GM04504 (cell line): Measurements from ENCODE around the gene FFAR2.
A peak's percentile ranks its signal among the peaks of the same experiment; 100 is the strongest.
"Not testable (repeated sequence)": the region's sequence is repeated elsewhere in the genome, so short reads cannot be mapped to it uniquely, and the experiment has no call there.

ENCODE experiments used
- DNase-seq: peaks from one replicate; pipeline ENCODE4 v3.0.0-alpha.2; 2012; ENCODE audit warnings: low read depth

FFAR2 gene

DNA sequence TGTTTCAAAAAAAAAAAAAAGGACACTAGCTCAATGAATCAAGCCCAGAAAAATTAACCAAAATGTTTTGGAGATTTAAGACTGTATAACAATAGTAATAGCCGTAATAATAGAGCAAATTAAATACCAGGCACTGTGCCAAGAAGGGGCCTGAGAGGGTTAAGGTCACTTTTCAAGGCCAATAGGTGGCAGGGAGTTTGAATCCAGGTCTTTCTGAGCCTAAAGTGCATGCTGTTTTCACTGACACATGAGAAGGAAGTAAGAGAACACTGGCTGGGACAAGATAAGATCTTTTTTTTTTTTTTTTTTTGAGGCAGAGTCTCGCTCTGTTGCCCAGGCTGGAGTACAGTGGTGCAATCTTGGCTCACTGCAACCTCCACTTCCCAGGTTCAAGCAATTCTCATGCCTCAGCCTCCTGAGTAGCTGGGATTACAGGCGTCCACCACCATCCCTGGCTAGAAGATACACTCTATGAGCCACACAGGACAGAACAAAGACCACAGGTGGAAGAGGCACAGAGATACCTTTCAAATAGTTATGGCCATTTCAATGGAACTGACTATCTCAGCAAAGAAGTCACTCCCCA, 7.7 kb downstream of the FFAR2 start:
- DNase-seq: no peak

DNA sequence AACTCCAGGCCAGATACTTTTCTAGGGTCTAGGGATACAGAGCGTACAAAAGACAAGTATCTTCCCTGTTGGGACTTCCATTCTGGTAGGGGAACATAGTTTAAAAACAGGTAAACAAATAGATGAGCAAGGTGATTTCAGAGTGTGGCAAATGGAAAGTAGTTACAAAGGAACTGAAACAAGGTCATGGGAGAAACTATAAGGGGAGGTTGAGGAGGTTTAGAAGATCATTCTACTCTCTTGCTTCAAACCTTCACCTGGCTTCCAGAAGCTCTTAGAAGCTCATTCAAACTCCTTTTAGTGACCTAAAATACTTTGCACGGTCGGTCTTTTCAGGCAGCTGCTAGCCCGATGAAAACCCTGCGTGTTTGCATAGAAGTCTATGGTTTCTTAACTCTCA, 9.1 kb downstream of the FFAR2 start:
- DNase-seq: no peak

DNA sequence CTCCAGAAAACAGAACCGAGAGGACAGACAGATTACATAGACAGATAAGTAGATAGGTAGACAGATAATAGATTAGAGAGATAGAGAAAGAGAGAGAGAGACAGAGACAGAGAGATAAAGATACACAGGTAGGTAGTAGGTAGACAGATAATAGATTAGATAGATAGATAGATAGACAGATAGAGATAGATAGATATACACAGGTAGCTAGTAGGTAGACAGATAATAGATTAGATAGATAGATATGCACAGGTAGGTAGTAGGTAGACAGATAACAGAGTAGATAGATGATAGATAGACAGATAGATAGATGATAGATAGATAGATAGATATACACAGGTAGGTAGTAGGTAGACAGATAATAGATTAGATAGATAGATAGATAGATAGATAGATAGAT, 10.1 kb downstream of the FFAR2 start:
- DNase-seq: no peak

DNA sequence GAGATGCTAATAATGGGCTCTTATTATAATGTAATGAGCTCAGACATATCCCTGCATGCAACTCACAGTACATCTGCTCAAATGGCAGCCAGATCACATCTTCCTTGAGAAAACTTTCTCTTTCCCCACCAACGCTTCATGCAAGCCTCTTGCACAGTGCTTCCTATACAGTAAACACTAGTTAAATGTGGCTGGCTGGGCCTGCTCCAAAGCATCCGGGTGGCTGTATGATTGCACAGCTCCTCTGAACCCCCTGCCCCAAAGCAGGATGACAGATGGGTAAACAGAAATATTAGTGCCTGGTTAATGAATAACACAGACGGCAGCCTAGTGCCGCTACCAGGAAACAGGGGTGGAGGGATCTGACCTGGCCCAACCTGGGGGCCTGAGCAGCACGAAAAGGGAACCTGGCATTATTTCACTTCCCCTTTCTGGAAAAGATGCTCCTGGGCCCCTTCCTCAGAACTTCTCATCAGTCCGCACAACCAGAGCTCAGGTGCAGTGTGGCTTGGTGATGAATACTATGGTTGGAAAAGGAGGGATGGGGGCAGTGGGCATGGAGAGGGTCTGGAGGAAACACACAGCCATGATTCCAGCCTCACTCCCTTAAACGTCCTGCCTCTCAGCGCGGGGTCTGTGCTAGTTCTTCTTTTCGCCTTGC, 10.8 kb downstream of the FFAR2 start:
- DNase-seq: no peak

DNA sequence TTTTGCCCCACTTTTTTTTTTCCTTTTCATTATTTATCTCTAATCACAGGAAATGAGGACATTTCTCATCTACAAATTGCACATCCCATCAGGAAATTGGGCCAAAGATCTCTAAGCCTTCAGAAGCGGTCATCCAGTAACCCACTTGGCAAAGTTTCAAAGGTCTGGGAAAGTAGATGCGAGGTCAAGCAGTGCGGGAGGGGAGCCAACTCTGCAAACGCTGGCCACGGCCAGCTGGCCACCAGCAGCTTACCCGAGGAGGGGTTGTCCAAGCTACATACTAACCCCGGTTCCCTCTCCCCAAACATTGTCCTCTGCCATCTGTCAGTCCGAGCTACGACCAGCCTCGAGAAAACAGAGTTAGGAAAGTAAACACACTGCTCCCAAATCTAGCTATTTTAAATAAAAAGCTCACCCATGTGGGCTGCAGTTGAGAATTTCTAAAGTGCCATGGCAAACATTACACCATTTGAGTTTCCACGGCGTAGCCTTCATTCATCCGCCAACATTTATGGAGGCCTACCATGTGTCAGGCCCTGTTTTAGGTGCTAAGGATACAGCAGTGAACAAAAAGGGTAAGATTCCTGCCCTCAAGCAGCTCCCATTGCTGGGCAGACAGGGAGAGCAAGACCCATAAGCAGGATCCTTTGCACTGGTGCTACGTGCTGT, 11.5 kb downstream of the FFAR2 start:
- no peak for DNase-seq

DNA sequence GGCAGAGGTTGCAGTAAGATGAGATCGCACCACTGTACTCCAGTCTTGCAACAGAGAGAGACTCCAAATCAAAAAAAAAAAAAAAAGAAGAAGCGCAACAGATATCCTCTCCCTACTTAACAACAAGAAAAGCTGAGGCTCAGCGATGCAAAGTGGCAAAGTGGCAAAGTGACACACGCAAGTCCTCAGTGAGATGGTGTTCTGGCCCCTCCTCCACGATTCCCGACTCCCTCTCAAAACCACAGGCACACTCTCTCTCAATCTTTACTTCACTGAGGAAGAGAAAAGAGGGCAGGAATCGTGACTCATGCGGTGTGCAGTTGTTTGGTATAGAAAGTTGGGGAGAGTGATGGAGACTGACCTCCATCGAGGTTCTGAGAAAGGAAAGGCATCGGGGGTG, 12.6 kb downstream of the FFAR2 start:
- DNase-seq: no peak

DNA sequence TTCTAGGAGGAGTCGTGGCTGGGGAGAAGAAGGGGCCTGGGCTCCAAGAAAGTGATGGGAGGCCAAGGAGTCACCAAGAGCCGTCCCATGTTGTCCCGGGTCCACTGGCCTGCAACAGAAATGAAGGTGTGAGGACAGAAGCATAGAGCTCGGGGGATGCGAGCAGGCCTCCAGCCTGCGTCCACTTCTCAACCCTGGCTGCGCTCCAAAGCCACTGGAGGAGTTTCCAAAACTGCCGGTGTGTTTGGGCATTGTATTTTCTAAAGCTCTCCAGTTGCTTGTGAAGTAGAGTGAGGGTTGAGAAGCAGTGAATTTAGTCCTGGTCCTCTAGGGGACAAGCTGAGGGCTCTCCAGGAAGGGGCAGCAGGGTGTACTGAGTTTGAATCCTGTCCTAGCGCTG, 13.0 kb downstream of the FFAR2 start:
- DNase-seq: no peak

DNA sequence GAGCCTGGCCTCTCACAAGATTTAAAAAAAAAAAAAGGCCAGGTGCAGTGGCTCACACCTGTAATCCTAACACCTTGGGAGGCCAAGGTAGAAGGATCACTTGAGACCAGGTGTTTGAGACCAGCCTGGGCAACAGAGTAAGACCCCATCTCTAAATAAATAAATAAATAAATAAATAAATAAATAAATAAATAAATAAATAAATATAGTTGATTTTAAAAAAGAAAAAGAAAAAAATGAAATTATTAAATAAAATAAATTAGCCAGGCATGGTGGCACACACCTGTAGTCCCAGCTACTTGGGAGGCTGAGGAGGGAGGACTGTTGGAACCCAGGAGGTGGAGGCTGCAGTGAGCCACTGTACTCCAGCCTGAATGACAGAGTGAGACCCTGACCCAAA, 13.7 kb downstream of the FFAR2 start:
- DNase-seq: not testable (repeated sequence)

DNA sequence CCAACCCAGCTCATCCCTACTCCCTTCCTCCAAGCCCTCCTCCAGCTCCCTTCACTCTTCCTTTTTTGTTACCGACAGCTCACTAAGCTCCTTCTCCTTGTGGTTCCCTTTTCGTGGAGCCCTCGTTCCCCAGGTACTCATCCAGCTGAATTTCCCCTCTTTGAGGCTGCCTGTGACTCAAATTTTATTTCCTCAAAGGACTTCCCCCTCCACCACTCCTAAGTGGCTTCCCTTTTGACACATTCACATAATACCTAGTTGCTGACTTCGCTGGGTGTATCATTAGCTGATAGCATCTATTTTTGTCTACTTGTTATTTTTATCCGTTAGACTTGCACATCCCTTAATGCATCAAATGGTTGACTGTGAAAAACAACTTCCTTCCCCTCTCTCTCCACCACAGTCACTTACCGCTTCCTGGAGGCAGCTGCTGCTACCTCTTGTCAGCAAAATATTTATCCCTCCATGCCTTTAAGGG, 14.5 kb downstream of the FFAR2 start:
- DNase-seq: no peak

DNA sequence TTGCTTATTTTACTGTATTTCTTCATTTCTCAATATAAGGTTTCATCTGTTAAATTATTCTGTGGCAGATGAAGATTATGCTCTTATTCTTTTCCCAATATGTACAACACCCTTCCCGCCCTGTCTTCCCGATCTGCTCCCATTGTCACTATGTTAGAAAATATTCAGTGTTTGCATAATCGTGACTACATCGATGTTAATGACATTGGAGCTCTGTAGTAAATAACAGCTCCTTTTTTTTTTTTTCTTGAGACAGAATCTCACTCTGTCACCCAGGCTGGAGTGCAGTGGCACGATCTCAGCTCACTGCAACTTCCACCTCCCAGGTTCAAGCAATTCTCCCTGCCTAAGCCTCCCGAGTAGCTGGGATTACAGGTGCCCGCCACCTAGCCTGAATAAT, 14.9 kb downstream of the FFAR2 start:
- not testable (repeated sequence) for DNase-seq

DNA sequence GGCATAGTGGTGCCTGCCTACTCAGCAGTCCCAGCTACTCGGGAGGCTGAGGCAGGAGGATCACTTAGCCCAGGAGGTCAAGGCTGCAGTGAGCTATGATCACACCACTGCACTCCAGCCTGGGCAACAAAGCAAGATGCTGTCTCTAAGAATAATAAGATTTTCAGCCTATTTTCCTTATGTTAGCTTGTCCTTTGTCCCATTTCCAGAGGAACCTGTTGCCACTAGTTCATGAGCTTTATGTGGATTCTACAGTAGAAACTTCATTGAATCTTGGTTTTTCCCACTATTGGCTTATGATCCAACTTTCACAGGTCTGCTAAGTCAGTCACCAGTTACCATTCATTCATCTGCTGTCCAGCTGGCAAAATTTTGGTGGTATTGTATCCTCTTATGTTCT, 18.2 kb downstream of the FFAR2 start:
- DNase-seq: no peak

DNA sequence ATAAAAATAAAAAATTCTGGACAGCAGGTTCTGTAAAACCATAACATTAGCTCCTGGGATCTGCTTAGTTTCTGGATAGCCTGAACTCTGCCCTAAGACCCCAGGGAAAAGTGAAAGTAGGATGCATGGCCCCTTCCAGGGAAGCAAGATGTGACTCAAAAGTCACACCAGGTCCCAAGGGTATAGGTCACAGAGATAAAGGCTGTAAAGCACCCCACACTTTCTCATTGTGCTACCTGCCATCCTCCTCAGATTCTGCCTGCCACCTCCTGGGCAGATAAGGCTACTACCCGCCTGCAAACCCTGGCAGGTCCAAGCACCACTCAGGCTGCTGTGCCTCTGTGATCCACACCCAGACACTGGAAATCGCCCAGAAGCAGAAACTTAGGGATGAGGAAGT, 20.6 kb downstream of the FFAR2 start:
- peak; percentile 1 for DNase-seq

DNA sequence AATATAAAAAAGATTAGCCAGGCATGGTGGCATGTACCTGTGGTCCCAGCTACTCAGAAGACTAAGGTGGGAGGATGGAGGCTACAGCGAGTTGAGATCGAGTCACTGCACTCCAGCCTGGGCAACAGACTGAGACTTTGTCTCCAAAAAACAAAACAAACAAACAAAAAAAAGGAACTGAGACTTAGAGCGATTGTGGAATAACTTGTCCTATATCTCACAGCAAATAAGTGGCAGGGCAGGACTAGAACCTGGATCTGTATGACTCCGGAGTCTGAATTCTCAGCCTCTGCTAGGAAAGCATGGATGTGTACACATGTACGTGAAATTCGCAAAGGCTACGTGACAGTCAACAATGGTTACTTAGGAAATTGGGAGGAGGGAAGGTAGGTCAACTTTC, 22.1 kb downstream of the FFAR2 start:
- DNase-seq: no peak

DNA sequence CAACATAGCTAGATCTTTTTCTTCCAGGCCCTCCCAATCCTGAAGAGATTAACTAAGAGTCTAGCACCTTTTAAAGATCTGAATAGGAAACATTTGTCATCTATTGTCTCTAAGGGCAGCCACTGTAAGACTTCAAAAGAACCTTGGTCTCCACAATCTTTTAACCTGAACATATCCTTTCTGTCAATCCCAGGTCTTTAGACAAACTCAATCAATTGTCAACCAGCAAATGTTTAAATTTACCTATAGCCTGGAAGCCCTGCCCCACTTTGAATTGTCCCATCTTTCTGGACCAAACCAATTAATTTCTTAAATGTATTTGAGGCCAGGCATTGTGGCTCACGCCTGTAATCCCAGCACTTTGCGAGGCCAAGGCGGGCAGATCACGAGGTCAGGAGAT, 23.0 kb downstream of the FFAR2 start:
- DNase-seq: not testable (repeated sequence)

DNA sequence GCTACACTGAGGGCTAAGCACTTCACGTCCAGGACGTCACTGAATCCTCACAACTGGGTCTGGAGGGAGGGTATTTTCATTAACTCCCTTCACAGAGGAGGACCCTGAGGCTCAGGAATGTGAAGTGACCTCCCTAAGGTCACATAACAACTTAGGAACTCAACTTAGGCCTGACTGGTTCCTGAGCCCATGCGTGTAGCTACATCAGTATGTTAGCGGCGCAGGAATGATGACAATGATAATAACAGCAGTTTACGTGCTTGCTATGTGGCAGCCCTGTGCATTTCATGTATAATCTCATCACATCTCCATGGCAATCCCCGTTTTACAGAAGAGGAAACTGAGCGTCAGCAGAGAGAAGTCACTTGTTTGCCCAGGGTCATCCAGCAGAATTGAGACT, 23.9 kb downstream of the FFAR2 start:
- no peak for DNase-seq

DNA sequence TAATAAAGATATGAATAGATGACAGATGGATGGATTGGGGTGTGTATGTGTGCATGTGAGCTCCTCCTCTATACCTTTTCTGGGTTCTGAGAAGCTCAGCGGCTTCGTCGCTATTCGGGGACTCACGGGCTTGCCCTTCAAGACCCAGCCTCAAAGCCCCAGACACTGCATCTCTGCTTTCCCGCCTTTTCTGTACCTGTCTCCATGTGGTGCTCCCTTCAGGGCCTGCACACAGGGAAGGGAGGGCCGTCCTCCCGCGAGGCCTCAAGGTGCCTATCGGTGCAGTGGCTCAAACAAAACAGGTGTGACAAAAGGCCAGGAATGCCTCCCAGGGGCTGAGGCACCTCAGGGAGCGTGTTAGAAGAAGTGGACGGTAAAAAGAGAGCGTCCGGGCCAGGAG, 26.0 kb downstream of the FFAR2 start:
- no peak for DNase-seq

DNA sequence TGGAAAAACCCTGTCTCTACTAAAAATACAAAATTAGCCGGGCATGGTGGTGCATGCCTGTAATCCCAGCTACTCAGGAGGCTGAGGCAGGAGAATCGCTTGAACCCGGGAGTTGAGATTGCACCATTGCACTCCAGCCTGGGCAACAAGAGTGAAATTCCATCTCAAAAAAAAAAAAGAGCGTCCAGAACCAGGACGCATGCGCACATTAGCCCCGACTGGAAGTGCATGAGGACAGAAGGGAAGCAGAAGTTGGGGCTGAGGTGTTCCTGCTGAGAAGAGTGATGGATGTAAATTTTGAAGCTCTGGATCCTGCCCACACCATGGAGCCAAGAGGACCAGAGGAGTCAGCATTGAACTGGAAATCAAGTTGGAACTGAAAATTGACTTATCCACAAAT, 26.5 kb downstream of the FFAR2 start:
- not testable (repeated sequence) for DNase-seq

DNA sequence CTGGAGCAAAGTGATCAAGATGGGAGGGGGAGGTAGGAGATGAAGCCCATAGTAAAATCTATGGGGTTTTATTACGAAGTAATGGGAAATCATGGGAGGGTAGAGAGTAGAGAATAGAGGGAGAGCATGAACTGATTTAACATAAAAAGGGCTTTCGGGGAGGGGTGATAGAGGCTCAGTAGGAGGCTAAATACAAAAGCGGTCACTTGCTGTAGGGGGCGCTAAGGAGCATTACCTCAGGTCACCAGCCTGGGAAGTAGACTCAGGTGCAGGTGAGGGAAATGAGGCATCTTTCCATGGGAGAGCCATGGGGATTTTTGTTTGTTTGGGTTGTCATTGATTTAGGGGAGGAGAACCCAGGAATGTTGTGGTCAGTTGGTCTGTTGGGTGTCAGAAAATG, 28.1 kb downstream of the FFAR2 start:
- no peak for DNase-seq

DNA sequence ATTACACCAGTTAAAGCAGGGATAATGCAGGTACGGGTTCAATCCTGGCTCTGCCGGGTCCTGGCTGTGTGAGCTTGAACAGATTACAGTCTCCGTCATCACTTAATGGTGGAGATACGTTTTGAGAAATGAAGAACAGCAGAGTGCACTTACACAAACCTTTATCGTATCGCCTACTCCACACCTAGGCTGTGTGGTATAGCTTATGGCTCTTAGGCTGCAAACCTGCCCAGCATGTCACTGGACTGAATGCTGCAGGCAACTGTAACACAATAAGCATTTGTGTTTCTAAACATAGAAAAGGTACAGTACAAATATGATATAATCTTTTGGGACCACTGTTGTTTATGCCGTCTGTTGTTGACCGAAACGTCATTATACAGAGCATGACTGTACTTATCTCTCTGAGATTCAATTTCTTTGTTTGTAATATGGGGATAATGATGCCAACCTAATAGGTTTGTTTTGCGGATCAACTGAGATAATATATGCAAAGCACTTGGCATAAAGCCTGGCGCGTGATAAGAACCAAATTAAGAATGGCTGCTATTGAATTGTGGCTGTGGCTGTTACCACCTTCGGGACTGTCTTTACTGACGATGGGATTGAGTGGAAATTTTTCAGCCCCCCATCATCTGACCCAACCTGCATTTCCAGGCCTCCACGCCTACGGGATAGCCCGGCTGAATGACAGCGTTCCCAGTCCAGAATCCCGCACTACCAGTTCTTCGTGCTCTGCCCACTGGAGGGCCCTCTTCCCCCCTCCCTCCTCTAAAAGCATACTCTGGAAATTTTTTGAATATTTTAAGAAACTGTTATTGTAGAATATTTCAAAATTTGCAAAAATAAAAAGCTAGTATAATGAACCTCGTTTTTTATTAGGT, 31.0 kb downstream of the FFAR2 start:
- DNase-seq: no peak

DNA sequence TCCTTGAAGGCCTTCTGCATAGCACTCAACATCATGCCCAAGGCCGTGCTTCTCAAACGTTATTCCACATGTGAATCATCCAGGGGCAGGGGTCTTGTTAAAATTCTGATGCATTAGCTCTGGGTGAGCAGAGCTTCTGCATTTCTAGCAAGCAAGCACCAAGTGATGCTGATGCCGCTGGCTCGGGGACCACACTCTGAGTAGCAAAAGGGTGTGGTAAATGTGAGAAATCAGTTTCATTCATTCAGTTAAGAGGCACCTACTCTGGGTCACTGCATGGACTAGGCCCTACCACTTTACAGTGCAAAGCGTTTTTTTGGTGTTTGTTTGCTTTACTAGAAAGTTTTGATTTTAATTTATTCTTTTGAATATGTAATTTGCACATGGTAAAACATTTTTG, 35.0 kb downstream of the FFAR2 start:
- no peak for DNase-seq

DNA sequence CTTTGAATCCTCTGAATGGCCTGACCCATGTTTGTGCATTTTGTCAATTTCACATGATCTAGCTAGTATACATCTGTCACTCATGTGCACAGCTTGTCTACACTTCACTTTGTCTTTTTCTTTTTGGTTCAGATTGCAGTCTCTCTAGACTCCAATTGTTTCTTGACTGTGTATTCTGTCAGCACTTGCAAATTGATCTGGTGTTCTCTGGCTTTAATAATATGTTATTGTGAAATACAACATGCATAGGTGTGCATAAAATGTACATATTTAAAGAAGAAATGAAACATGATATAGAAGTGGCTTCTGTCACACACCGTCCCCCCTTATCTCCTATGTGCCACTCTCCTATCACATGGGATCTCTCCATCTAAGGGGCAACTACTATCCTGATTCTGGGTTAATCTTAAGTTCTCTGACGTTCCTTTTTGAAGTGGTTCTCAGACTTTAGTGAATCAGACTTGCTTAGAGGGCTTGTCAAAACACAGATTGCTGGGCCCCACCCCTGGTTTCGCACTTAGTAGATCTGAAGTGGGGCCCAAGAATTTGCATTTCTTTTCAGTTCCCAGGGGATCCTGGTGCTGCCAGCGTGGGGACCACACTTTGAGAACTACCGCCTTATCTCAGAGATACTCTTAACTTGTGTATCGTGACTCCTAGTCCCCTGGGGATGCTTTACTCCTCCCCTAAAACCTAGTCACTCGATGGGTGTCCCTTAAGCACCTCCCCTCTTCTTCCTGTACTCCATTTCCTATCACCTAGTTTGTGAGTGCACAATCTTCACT, 36.4 kb downstream of the FFAR2 start:
- DNase-seq: no peak

DNA sequence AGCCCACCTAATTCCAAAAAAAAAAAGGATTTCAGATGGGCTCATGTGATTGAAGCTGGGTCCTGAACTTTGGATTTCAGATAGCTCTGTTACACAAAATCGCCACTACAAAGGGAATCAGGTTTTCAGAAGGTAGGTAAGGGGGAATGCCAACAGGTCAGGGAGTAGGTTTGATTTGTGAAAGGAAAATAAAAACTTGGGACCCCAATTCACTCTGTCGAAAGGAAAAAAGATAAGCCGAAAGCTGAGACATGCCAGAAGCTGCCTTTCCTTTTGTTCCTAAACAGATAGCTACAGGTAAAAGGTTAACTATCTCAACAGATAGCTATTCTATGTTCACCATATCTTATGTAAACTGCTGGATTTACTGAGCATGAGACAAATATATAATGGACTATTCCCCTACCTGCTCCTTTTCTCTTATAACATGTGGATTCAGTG, 38.2 kb downstream of the FFAR2 start:
- no peak for DNase-seq
